Stimulated activated naive CD4-positive, alpha-beta T cell (primary cell): ENCODE results near the gene DAGLB.
"Not testable (repeated sequence)": the region's sequence is repeated elsewhere in the genome, so short reads cannot be mapped to it uniquely, and the experiment has no call there.

Source experiments
- DNase-seq, 6 experiments: peaks; one replicate each; lab custom pipeline; 2025; lab: John Stamatoyannopoulos, UW

Gene DAGLB

GRCh38 chr7:6447581-6448199 is at the start of gene DAGLB:
Gene DAGLB (minus strand): TSS chr7:6447954. CDS start chr7:6447842, 112 bp downstream.
- DNase-seq, result peak; percentile 91 to 97 (median 94)

- no peak for DNase-seq
These were observed 49.8 kb upstream of the DAGLB start for GRCh38 chr7:6497637-6497905.

- no peak for DNase-seq
These were observed 49.3 kb upstream of the DAGLB start for GRCh38 chr7:6496842-6497636.

- DNase-seq, result no peak
These were observed 48.0 kb upstream of the DAGLB start for GRCh38 chr7:6495597-6496262.

GRCh38 chr7:6494365-6494764 is 46.6 kb upstream of the DAGLB start:
- DNase-seq, result no peak

- no peak for DNase-seq
These were observed 43.4 kb upstream of the DAGLB start for GRCh38 chr7:6491194-6491593.

GRCh38 chr7:6489612-6490011 is 41.9 kb upstream of the DAGLB start:
- no peak for DNase-seq

- no peak for DNase-seq
These were observed 39.4 kb upstream of the DAGLB start for GRCh38 chr7:6487184-6487545.

- DNase-seq, result no peak
These were observed 38.9 kb upstream of the DAGLB start for GRCh38 chr7:6486438-6487183.

GRCh38 chr7:6482743-6483119 is 35.0 kb upstream of the DAGLB start:
- DNase-seq, result no peak

- DNase-seq, result no peak
These were observed 34.6 kb upstream of the DAGLB start for GRCh38 chr7:6482307-6482706.

GRCh38 chr7:6481445-6481844 is 33.7 kb upstream of the DAGLB start:
- no peak for DNase-seq

GRCh38 chr7:6480323-6480660 is 32.5 kb upstream of the DAGLB start:
- no peak for DNase-seq

- DNase-seq, result no peak
These were observed 31.3 kb upstream of the DAGLB start for GRCh38 chr7:6479067-6479466.

GRCh38 chr7:6478186-6478585 is 30.4 kb upstream of the DAGLB start:
- DNase-seq, result no peak

GRCh38 chr7:6477318-6477660 is 29.5 kb upstream of the DAGLB start:
- no peak for DNase-seq

GRCh38 chr7:6476596-6477317 is 29.0 kb upstream of the DAGLB start:
- DNase-seq, result no peak

GRCh38 chr7:6475433-6476186 is 27.9 kb upstream of the DAGLB start:
- DNase-seq, result no peak

- DNase-seq, result no peak
These were observed 18.1 kb upstream of the DAGLB start for GRCh38 chr7:6465862-6466261.

- DNase-seq, result not testable (repeated sequence)
These were observed 15.9 kb upstream of the DAGLB start for GRCh38 chr7:6463609-6464008.

- no peak for DNase-seq
These were observed 14.3 kb upstream of the DAGLB start for GRCh38 chr7:6461946-6462550.
